ENCODE results near the gene CDH4.
A peak's percentile ranks its signal among the peaks of the same experiment; 100 is the strongest.

GRCh38 chr20:61886721-61887595, 634.9 kb downstream of the CDH4 start:
- TF ChIP-seq CTCF (IDR thresholded peaks at IDR 0.05) (peak; percentile 92), ZFX (IDR thresholded peaks at IDR 0.05; ENCODE audit: borderline replicate concordance) (no peak)
